OCI-LY1 (cell line): ENCODE results near the gene AFAP1L2.

ENCODE experiments used
- H2AFZ ChIP-seq: fragments of 200-600 bp; sonication (generic), shearing (Covaris generic); 2 replicates; pipeline ENCODE4 v1.6.0; 2014; ENCODE audit warnings: antibody characterized with exemption, mild to moderate bottlenecking, low read length
- H3F3A ChIP-seq: fragments of 200-600 bp; sonication (generic), shearing (Covaris generic); 2 replicates; pipeline ENCODE4 v1.6.0; 2014; ENCODE audit warnings: mild to moderate bottlenecking, antibody characterized with exemption, low read length, moderate library complexity; ENCODE audit not compliant: insufficient read depth
- H3K27ac ChIP-seq: fragments of 200-600 bp; sonication (generic); 2 replicates; pipeline ENCODE4 v1.5.1; 2014; ENCODE audit warnings: low read length, mixed run types, mild to moderate bottlenecking, low read depth; ENCODE audit not compliant: poor library complexity, severe bottlenecking
- H3K27me3 ChIP-seq: fragments of 200-600 bp; sonication (generic); 2 replicates; pipeline ENCODE4 v1.6.0; 2014; ENCODE audit warnings: antibody characterized with exemption, mild to moderate bottlenecking, low read length, moderate library complexity; ENCODE audit not compliant: insufficient read depth
- H3K36me3 ChIP-seq: fragments of 200-600 bp; sonication (generic); 2 replicates; pipeline ENCODE4 v1.6.1; 2014; ENCODE audit warnings: mild to moderate bottlenecking, antibody characterized with exemption, low read length, moderate library complexity, mixed read lengths; ENCODE audit not compliant: insufficient read depth
- H3K4me1 ChIP-seq: fragments of 200-600 bp; sonication (generic); 2 replicates; pipeline ENCODE4 v1.5.1; 2014; ENCODE audit warnings: mild to moderate bottlenecking, low read length, moderate library complexity; ENCODE audit not compliant: insufficient read depth, severe bottlenecking
- H3K4me2 ChIP-seq: fragments of 200-600 bp; sonication (generic), shearing (Covaris generic); 2 replicates; pipeline ENCODE4 v1.6.1; 2014; ENCODE audit warnings: low read length
- H3K4me3 ChIP-seq: fragments of 200-600 bp; sonication (generic); 2 replicates; pipeline ENCODE4 v1.5.1; 2014; ENCODE audit warnings: low read length, low read depth, mild to moderate bottlenecking, mixed read lengths; ENCODE audit not compliant: poor library complexity, severe bottlenecking
- H3K79me2 ChIP-seq: fragments of 200-600 bp; shearing (Covaris generic); 2 replicates; pipeline ENCODE4 v1.6.1; 2016; ENCODE audit warnings: mixed run types, low read length, mixed read lengths; ENCODE audit not compliant: insufficient read depth
- H3K9ac ChIP-seq: fragments of 200-600 bp; sonication (generic), shearing (Covaris generic); 2 replicates; pipeline ENCODE4 v1.6.1; 2014; ENCODE audit warnings: mild to moderate bottlenecking, low read length, mixed read lengths
- H3K9me2 ChIP-seq: fragments of 200-600 bp; sonication (generic), shearing (Covaris generic); 2 replicates; pipeline ENCODE4 v1.6.1; 2014; ENCODE audit warnings: low read depth, mild to moderate bottlenecking, low read length, mixed read lengths
- H3K9me3 ChIP-seq: fragments of 200-600 bp; shearing (Covaris generic); 2 replicates; pipeline ENCODE4 v1.6.1; 2014; ENCODE audit warnings: low read length, mixed read lengths
- H4K20me1 ChIP-seq: fragments of 200-600 bp; sonication (generic), shearing (Covaris generic); 2 replicates; pipeline ENCODE4 v1.6.0; 2016; ENCODE audit warnings: mild to moderate bottlenecking, low read length; ENCODE audit not compliant: insufficient read depth
- EZH2 ChIP-seq: fragments of 200-600 bp; sonication (generic), shearing (Covaris generic); IDR thresholded peaks from 2 replicates; pipeline ENCODE4 v1.8.0; 2017; ENCODE audit warnings: borderline replicate concordance, mixed run types, mild to moderate bottlenecking, antibody characterized with exemption, low read length, moderate library complexity, mixed read lengths
- TF ChIP-seq, protein P1 (sequence below): fragments of 200-600 bp; sonication (generic), shearing (Covaris generic); IDR thresholded peaks from 2 replicates; pipeline ENCODE4 v1.5.1; 2017; ENCODE audit warnings: mild to moderate bottlenecking, antibody characterized with exemption, low read length, moderate library complexity, mixed read lengths

The AFAP1L2 gene

DNA sequence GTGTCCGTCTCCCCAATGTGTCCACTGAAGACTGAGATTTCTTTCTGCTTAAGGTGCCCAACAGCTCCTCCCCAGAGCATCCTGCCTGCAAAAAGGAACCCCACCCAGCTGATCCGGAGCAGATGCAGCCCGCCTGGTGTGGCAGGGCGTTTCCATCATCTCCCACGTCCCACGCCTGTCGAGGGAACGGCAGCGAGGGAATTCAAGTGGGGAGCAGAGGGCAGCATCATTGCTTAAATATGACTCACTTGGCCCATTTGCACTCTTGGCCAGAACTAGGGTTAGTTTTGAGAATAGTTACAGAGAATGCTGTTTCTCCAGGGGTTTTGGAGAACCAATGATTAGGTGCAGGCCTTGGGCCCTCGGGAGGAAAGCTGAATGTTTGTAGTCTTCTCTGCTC lies 144.5 kb downstream of the AFAP1L2 start:
- Histone ChIP-seq H3K4me1 (no peaks in the 10 kb centered on the region), H3K9ac (no peak overlapping the region), H3K9me3 (no peaks in the 10 kb centered on the region), H3K4me3 (no peak overlapping the region), H3K4me2 (no peak overlapping the region), H3K27me3 (no peaks in the 10 kb centered on the region), H3K79me2 (no peaks in the 10 kb centered on the region), H3K27ac (no peak overlapping the region), H3K9me2 (no peaks in the 10 kb centered on the region), H4K20me1 (no peaks in the 10 kb centered on the region), H3F3A (no peaks in the 10 kb centered on the region), H2AFZ (no peak overlapping the region), H3K36me3 (no peaks in the 10 kb centered on the region)
- no peak for TF ChIP-seq EZH2
- TF ChIP-seq, protein P1, sequence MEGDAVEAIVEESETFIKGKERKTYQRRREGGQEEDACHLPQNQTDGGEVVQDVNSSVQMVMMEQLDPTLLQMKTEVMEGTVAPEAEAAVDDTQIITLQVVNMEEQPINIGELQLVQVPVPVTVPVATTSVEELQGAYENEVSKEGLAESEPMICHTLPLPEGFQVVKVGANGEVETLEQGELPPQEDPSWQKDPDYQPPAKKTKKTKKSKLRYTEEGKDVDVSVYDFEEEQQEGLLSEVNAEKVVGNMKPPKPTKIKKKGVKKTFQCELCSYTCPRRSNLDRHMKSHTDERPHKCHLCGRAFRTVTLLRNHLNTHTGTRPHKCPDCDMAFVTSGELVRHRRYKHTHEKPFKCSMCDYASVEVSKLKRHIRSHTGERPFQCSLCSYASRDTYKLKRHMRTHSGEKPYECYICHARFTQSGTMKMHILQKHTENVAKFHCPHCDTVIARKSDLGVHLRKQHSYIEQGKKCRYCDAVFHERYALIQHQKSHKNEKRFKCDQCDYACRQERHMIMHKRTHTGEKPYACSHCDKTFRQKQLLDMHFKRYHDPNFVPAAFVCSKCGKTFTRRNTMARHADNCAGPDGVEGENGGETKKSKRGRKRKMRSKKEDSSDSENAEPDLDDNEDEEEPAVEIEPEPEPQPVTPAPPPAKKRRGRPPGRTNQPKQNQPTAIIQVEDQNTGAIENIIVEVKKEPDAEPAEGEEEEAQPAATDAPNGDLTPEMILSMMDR, result no peak

DNA sequence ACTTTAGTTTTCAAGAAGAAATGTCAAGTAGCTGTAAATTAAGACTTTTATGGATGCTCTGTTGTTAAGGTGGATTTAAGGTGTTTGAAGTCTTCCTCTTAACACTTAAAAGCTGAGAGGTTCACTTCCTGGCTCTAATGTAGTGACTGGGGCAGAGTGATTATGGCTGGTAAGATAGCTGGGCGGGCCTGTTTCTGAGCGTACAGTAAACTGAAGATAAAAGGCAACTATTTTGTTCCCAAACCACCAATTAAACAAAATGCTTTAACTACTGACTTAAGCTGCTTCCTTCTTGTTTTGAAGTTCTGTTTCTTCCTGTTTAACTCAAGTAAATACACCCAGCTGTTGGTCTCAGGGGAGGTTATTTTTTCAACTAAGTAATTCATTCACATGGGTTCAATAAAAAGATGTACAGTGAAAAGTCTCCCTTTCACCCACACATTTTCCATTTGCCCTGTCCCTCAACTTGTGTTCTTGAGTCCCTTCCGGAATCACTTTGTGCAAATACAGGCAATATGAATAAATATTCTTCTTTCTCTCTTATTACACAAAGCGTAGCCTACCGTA lies 145.9 kb downstream of the AFAP1L2 start:
- Histone ChIP-seq H2AFZ (no peak overlapping the region), H3K4me2 (no peak overlapping the region), H3K36me3 (no peaks in the 10 kb centered on the region), H3K4me1 (no peaks in the 10 kb centered on the region), H3K9me2 (no peaks in the 10 kb centered on the region), H3K9ac (no peak overlapping the region), H4K20me1 (no peaks in the 10 kb centered on the region), H3K27ac (no peak overlapping the region), H3K79me2 (no peaks in the 10 kb centered on the region), H3K9me3 (no peaks in the 10 kb centered on the region), H3K27me3 (no peaks in the 10 kb centered on the region), H3F3A (no peaks in the 10 kb centered on the region), H3K4me3 (no peak overlapping the region)
- TF ChIP-seq, protein P1, result no peak
- TF ChIP-seq EZH2, result no peak

DNA sequence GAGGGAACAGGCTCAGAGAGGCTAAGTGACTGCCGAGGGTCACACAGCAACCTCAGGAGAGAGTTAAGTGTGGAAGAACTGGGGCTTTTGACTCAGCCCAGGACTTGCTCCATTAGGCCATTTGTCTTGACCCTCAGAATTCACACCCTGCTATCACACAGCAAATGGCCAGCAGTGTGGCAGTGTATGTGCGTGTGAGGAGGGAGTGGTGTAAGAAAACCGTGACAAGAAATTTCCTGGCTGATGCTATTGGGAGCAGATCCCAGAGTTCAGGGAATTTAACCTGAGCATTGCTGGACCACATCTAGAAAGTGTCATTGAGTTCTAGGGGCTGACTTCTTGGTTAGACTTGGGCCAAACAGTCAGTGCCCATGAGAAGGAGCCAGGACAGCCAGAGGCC lies 146.8 kb downstream of the AFAP1L2 start:
- Histone ChIP-seq H3K4me2 (no peak overlapping the region), H3K27ac (no peak overlapping the region), H3K4me3 (no peak overlapping the region), H3K9me3 (no peaks in the 10 kb centered on the region), H4K20me1 (no peaks in the 10 kb centered on the region), H2AFZ (no peak overlapping the region), H3K9me2 (no peaks in the 10 kb centered on the region), H3K9ac (no peak overlapping the region), H3K36me3 (no peaks in the 10 kb centered on the region), H3K27me3 (no peaks in the 10 kb centered on the region), H3F3A (no peaks in the 10 kb centered on the region), H3K79me2 (no peaks in the 10 kb centered on the region), H3K4me1 (no peaks in the 10 kb centered on the region)
- TF ChIP-seq, protein P1, result no peak
- no peak for TF ChIP-seq EZH2
